GM12801 (cell line): Measurements from ENCODE around the gene GCH1.

Experiments
- CTCF ChIP-seq: IDR thresholded peaks from one replicate; pipeline ENCODE4 v1.5.1; 2011; ENCODE audit warnings: control low read depth; ENCODE audit not compliant: insufficient read length; ENCODE audit errors: extremely low read depth

Gene GCH1

GRCh38 chr14:54906075-54906474, 3.4 kb upstream of the GCH1 start:
- no peak for TF ChIP-seq CTCF

- no peak for TF ChIP-seq CTCF
Measured at GRCh38 chr14:54902143-54902520, 494 bp downstream of the GCH1 start.

- no peak for TF ChIP-seq CTCF
Measured at GRCh38 chr14:54901380-54902142, 1.1 kb downstream of the GCH1 start.

- no peak for TF ChIP-seq CTCF
Measured at GRCh38 chr14:54899573-54899972, 3.1 kb downstream of the GCH1 start.

GRCh38 chr14:54895683-54896082, 6.9 kb downstream of the GCH1 start:
- no peak for TF ChIP-seq CTCF

GRCh38 chr14:54894995-54895394, 7.6 kb downstream of the GCH1 start:
- TF ChIP-seq CTCF: no peak

GRCh38 chr14:54893151-54893760, 9.4 kb downstream of the GCH1 start:
- TF ChIP-seq CTCF: no peak
